CD4-positive, alpha-beta T cell (primary cell): ENCODE measurements around the gene ALPK3. TPM values are rescaled to one million over a fixed set of nuclear protein-coding genes. Genes with fewer than 3 reads are reported as not detected.

ENCODE experiments used
- ATAC-seq: fragments of 200-7000 bp; cut with Tn5 transposase; one replicate; pipeline ENCODE4 v1.10.0; 2022; ENCODE audit warnings: mild to moderate bottlenecking; ENCODE audit not compliant: poor library complexity
- CTCF ChIA-PET: fragments of 350-600 bp; sonication (Branson Sonifier 250); formaldehyde crosslinking; loops from one replicate; lab custom pipeline; 2021; ENCODE audit warnings: antibody characterized with exemption, inconsistent platforms; lab: Charles Lee
- POLR2A ChIA-PET: fragments of 350-600 bp; sonication (Branson Sonifier 250); formaldehyde crosslinking; loops from one replicate; lab custom pipeline; 2021; ENCODE audit warnings: antibody characterized with exemption, inconsistent platforms; lab: Charles Lee
- DNase-seq, 14 experiments: peaks; one replicate each; pipeline ENCODE4 v3.0.0-alpha.2; 2013 to 2020; ENCODE audit warnings: mixed read lengths in 2 of 14
- H3K27ac ChIP-seq, 2 donors: one replicate each; pipeline versions ENCODE4 v1.5.1 to v1.7.0; 2013; ENCODE audit warnings: low read length in 2 of 2, low read depth in 1 of 2, mild to moderate bottlenecking in 1 of 2
- H3K27me3 ChIP-seq, 2 experiments: 1 replicate in 1 of 2; 2 replicates in 1 of 2; pipeline versions ENCODE4 v1.6.1 to v1.7.0; 2013; ENCODE audit warnings: low read length in 2 of 2, control low read depth in 1 of 2, mild to moderate bottlenecking in 1 of 2, moderate library complexity in 1 of 2; ENCODE audit not compliant: insufficient read depth in 2 of 2, control insufficient read depth in 1 of 2
- H3K36me3 ChIP-seq: one replicate; pipeline ENCODE4 v1.6.1; 2013; ENCODE audit warnings: low read length, control low read depth; ENCODE audit not compliant: insufficient read depth
- H3K4me1 ChIP-seq: one replicate; pipeline ENCODE4 v1.6.1; 2013; ENCODE audit warnings: low read length, control low read depth; ENCODE audit not compliant: insufficient read depth
- H3K4me3 ChIP-seq: one replicate; pipeline ENCODE4 v1.5.1; 2013; ENCODE audit warnings: mild to moderate bottlenecking, low read length, moderate library complexity
- H3K9me3 ChIP-seq, 2 experiments: 1 replicate in 1 of 2; 2 replicates in 1 of 2; pipeline versions ENCODE4 v1.6.1 to v1.7.0; 2013; ENCODE audit warnings: low read length in 2 of 2, mild to moderate bottlenecking in 2 of 2, control low read depth in 1 of 2, moderate library complexity in 1 of 2; ENCODE audit not compliant: control insufficient read depth in 1 of 2, insufficient read depth in 1 of 2
- H3K27ac Mint-ChIP-seq: one replicate; pipeline ENCODE4 v1.8.0; 2020; ENCODE audit warnings: mixed read lengths
- H3K27me3 Mint-ChIP-seq: one replicate; pipeline ENCODE4 v1.8.0; 2021; ENCODE audit warnings: mixed read lengths
- H3K36me3 Mint-ChIP-seq: one replicate; pipeline ENCODE4 v1.8.0; 2021; ENCODE audit warnings: low read depth, mixed read lengths
- H3K4me1 Mint-ChIP-seq: one replicate; pipeline ENCODE4 v1.8.0; 2021; ENCODE audit warnings: low read depth, mixed read lengths
- H3K4me3 Mint-ChIP-seq: one replicate; pipeline ENCODE4 v1.8.0; 2020; ENCODE audit warnings: mild to moderate bottlenecking, mixed read lengths
- H3K9me3 Mint-ChIP-seq: one replicate; pipeline ENCODE4 v1.8.0; 2020; ENCODE audit warnings: mixed read lengths
- CTCF ChIP-seq: fragments of 200-600 bp; IDR thresholded peaks from one replicate; pipeline ENCODE4 v1.8.0; 2022; ENCODE audit warnings: antibody characterized with exemption, mild to moderate bottlenecking
- intact Hi-C, 2 experiments: fragments of 100-400 bp; cut with DNase I in 1 of 2; cut with micrococcal nuclease in 1 of 2; formaldehyde crosslinking; loops; one replicate each; pipeline versions ENCODE4 v1.15.1 to v1.9.0; 2023 to 2025; cut with DNase I, micrococcal nuclease
- total RNA-seq, 174 experiments: library from RNA in 2 of 174; stranded (reverse) in 2 of 174; gene quantifications; one replicate each; pipeline ENCODE4 v1.2.3 and lab custom pipeline; 2021 to 2026

Gene ALPK3
- total RNA-seq, 2 experiments from 2014 or later = 0.14 TPM

- Mint-ChIP-seq H3K4me1 (no peaks in the 10 kb centered on the region), H3K27ac (no peak overlapping the region), H3K27me3 (no peaks in the 10 kb centered on the region), H3K9me3 (no peaks in the 10 kb centered on the region), H3K4me3 (no peak overlapping the region), H3K36me3 (no peaks in the 10 kb centered on the region)
- ChIA-PET CTCF (no interaction called here), POLR2A (interaction anchor here (1.0 kb wide), 1 partner anchor 26 kb away, joined by 3 read pairs; no protein-coding TSS in a partner anchor)
- intact Hi-C loops = no loop called here
- no peaks in the 10 kb centered on the region for H3K36me3 ChIP-seq
- no peak for DNase-seq
- H3K9me3 ChIP-seq = no peaks in the 10 kb centered on the region
- TF ChIP-seq CTCF = no peak
- H3K4me1 ChIP-seq = no peaks in the 10 kb centered on the region
- H3K27ac ChIP-seq = no peak overlapping the region
- ATAC-seq = no peak
- no peaks in the 10 kb centered on the region for H3K27me3 ChIP-seq
- no peak overlapping the region for H3K4me3 ChIP-seq
Observed at GRCh38 chr15:84856731-84857417, 39.7 kb downstream of the ALPK3 start.

- ChIA-PET POLR2A (no interaction called here), CTCF (no interaction called here)
- no peaks in the 10 kb centered on the region for H3K4me1 Mint-ChIP-seq
- Histone ChIP-seq H3K9me3 (no peaks in the 10 kb centered on the region), H3K4me3 (no peak overlapping the region), H3K27me3 (no peaks in the 10 kb centered on the region), H3K36me3 (no peaks in the 10 kb centered on the region), H3K27ac (no peak overlapping the region), H3K4me1 (no peaks in the 10 kb centered on the region)
- intact Hi-C loops = no loop called here
- H3K9me3 Mint-ChIP-seq = no peaks in the 10 kb centered on the region
- no peak for DNase-seq
- no peak for TF ChIP-seq CTCF
- no peaks in the 10 kb centered on the region for H3K36me3 Mint-ChIP-seq
- H3K27me3 Mint-ChIP-seq = no peaks in the 10 kb centered on the region
- no peak overlapping the region for H3K4me3 Mint-ChIP-seq
- no peak for ATAC-seq
- no peak overlapping the region for H3K27ac Mint-ChIP-seq
Observed at GRCh38 chr15:84857418-84858004, 40.4 kb downstream of the ALPK3 start.

GRCh38 chr15:84858231-84858630 lies 41.1 kb downstream of the ALPK3 start:
- CTCF ChIA-PET = interaction anchor here (0.6 kb wide), 1 partner anchor 13 kb away, joined by 3 read pairs; no protein-coding TSS in a partner anchor
- H3K4me1 Mint-ChIP-seq = no peaks in the 10 kb centered on the region

More at GRCh38 chr15:84858231-84858630, 41.1 kb downstream of the ALPK3 start:
- intact Hi-C loops = no loop called here
- no peak for DNase-seq
- Mint-ChIP-seq H3K27me3 (no peaks in the 10 kb centered on the region), H3K36me3 (no peaks in the 10 kb centered on the region), H3K27ac (no peak overlapping the region), H3K4me3 (no peak overlapping the region), H3K9me3 (no peaks in the 10 kb centered on the region)
- Histone ChIP-seq H3K36me3 (no peaks in the 10 kb centered on the region), H3K4me1 (no peaks in the 10 kb centered on the region), H3K27ac (no peak overlapping the region), H3K9me3 (no peaks in the 10 kb centered on the region), H3K4me3 (no peak overlapping the region), H3K27me3 (no peaks in the 10 kb centered on the region)
- TF ChIP-seq CTCF = no peak
- POLR2A ChIA-PET = no interaction called here
- ATAC-seq = no peak
